Ecto neural progenitor cell (in vitro differentiated cells): ENCODE measurements around the gene TMEM45A.

Experiments
- DNase-seq: peaks from one replicate; pipeline ENCODE4 v3.0.0-alpha.2; 2018; ENCODE audit warnings: low spot score

TMEM45A gene

GRCh38 chr3:100615684-100616083 is 123.3 kb downstream of the TMEM45A start:
- no peak for DNase-seq

- DNase-seq, result no peak
Observed at GRCh38 chr3:100621251-100621650, 128.8 kb downstream of the TMEM45A start.
